Smooth muscle cell (in vitro differentiated cells): Measurements from ENCODE around the gene CARD11. TPM values are rescaled to one million over a fixed set of nuclear protein-coding genes. Genes with fewer than 3 reads are reported as not detected.

Experiments used
- DNase-seq: peaks from one replicate; lab custom pipeline; 2025; ENCODE audit not compliant: unreplicated experiment; lab: John Stamatoyannopoulos, UW
- H2AFZ ChIP-seq: fragments of 200-600 bp; sonication (generic); 2 replicates; pipeline ENCODE4 v1.6.0; 2016; ENCODE audit warnings: antibody characterized with exemption, low read depth, mild to moderate bottlenecking
- H3F3A ChIP-seq: fragments of 200-600 bp; sonication (generic); 2 replicates; pipeline ENCODE4 v1.6.0; 2017; ENCODE audit warnings: antibody characterized with exemption, low read depth
- H3K27ac ChIP-seq: fragments of 200-600 bp; sonication (generic); 2 replicates; pipeline ENCODE4 v1.5.1; 2016; ENCODE audit warnings: low read depth, mild to moderate bottlenecking
- H3K27me3 ChIP-seq: fragments of 200-600 bp; sonication (generic); 2 replicates; pipeline ENCODE4 v1.6.1; 2016; ENCODE audit warnings: low read depth, mild to moderate bottlenecking
- H3K36me3 ChIP-seq: fragments of 200-600 bp; sonication (generic); 2 replicates; pipeline ENCODE4 v1.5.1; 2016; ENCODE audit warnings: low read depth
- H3K4me1 ChIP-seq: fragments of 200-600 bp; sonication (generic); 2 replicates; pipeline ENCODE4 v1.5.1; 2016; ENCODE audit warnings: low read depth
- H3K4me2 ChIP-seq: fragments of 200-600 bp; sonication (generic); 2 replicates; pipeline ENCODE4 v1.6.0; 2016; ENCODE audit warnings: mild to moderate bottlenecking
- H3K4me3 ChIP-seq: fragments of 200-600 bp; sonication (generic); 2 replicates; pipeline ENCODE4 v1.5.1; 2016; ENCODE audit warnings: mild to moderate bottlenecking
- H3K79me2 ChIP-seq: fragments of 200-600 bp; sonication (generic); 2 replicates; pipeline ENCODE4 v1.6.0; 2016; ENCODE audit warnings: low read depth, mild to moderate bottlenecking
- H3K9ac ChIP-seq: fragments of 200-600 bp; sonication (generic); 2 replicates; pipeline ENCODE4 v1.6.0; 2016; ENCODE audit warnings: low read depth
- H3K9me3 ChIP-seq: fragments of 200-600 bp; sonication (generic); replicated peaks from 2 replicates; pipeline ENCODE4 v1.5.1; 2016; ENCODE audit warnings: low read depth
- H4K20me1 ChIP-seq: fragments of 200-600 bp; sonication (generic); 2 replicates; pipeline ENCODE4 v1.6.0; 2016; ENCODE audit warnings: low read depth
- CTCF ChIP-seq: fragments of 200-600 bp; sonication (generic); IDR thresholded peaks from 2 replicates; pipeline ENCODE4 v1.5.1; 2017; ENCODE audit warnings: borderline replicate concordance, mild to moderate bottlenecking, antibody characterized with exemption; ENCODE audit not compliant: insufficient read depth, poor library complexity, severe bottlenecking
- WGBS: methylation state at CpG from one replicate; pipeline ENCODE4 v1.1.7; 2016; ENCODE audit warnings: low lambda C conversion rate; 5-methylcytosine and 5-hydroxymethylcytosine counted together
- polyA plus RNA-seq: library from polyadenylated mRNA; unstranded; fragments of >200 nt; fragmentation: Nextera tagmentation; extraction: Ambion mirVana; gene quantifications from 2 replicates; pipeline ENCODE4 v1.2.1, GENCODE V29; 2016
- total RNA-seq: library from RNA; depleted of rRNA; stranded (reverse); fragments of >200 nt; gene quantifications from 2 replicates; pipeline ENCODE4 v1.2.3, GENCODE V29; 2014

The CARD11 gene
- total and polyA plus RNA-seq, 2 experiments from 2014 or later: 1.3 to 2.4 TPM

- Histone ChIP-seq H3K9me3 (no peaks in the 10 kb centered on the region), H3F3A (no peaks in the 10 kb centered on the region), H3K9ac (no peak overlapping the region), H3K4me1 (peaks cover 6% of the 10 kb centered on the region), H3K4me2 (no peak overlapping the region), H3K27ac (no peak overlapping the region), H2AFZ (no peak overlapping the region), H3K36me3 (no peaks in the 10 kb centered on the region), H4K20me1 (no peaks in the 10 kb centered on the region), H3K79me2 (no peaks in the 10 kb centered on the region), H3K27me3 (no peaks in the 10 kb centered on the region), H3K4me3 (no peak overlapping the region)
- DNase-seq: no peak
- WGBS: 95% methylated on average over 4 of the region's 4 CpGs
- no peak for TF ChIP-seq CTCF
Observed at GRCh38 chr7:2920041-2920440, 123.6 kb downstream of the CARD11 start.

- peaks cover 6% of the 10 kb centered on the region for H3K4me1 ChIP-seq
- H3K79me2 ChIP-seq: no peaks in the 10 kb centered on the region
- H4K20me1 ChIP-seq: no peaks in the 10 kb centered on the region
- H3F3A ChIP-seq: no peaks in the 10 kb centered on the region
- 98% methylated on average over 17 of the region's 19 CpGs for WGBS
- no peak overlapping the region for H3K4me3 ChIP-seq
- no peaks in the 10 kb centered on the region for H3K36me3 ChIP-seq
- no peak for TF ChIP-seq CTCF
- no peak overlapping the region for H2AFZ ChIP-seq
- DNase-seq: no peak
- H3K27ac ChIP-seq: no peak overlapping the region
- no peak overlapping the region for H3K9ac ChIP-seq
- H3K4me2 ChIP-seq: no peak overlapping the region
- H3K27me3 ChIP-seq: no peaks in the 10 kb centered on the region
- no peaks in the 10 kb centered on the region for H3K9me3 ChIP-seq
Observed at GRCh38 chr7:2919256-2919655, 124.4 kb downstream of the CARD11 start.

DNA sequence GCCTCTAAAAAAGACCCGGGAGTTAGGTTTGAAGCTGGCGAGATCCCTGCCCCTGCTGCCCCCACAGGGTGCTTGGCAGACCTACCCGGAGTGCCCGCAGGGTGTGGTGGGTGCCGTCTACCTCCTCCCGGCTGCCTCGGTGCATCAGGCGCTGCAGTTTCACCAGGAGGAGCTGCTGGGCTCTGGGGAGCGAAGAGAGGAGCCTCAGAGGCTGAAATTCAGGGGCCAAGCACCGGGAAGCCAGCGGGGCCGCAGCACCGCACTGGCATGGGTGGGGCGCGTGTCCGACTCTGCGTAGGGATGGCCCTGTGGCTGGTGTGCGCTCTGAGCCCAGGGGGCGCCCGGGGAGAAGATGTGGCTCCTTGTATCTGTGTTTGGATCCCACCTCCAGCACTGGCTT, 125.3 kb downstream of the CARD11 start:
- Histone ChIP-seq H3K27ac (no peak overlapping the region), H3K9ac (no peak overlapping the region), H3K4me2 (no peak overlapping the region), H4K20me1 (no peaks in the 10 kb centered on the region), H2AFZ (no peak overlapping the region), H3K79me2 (no peaks in the 10 kb centered on the region), H3K4me1 (peaks cover 6% of the 10 kb centered on the region), H3K4me3 (no peak overlapping the region), H3K36me3 (no peaks in the 10 kb centered on the region), H3K27me3 (no peaks in the 10 kb centered on the region), H3K9me3 (no peaks in the 10 kb centered on the region), H3F3A (no peaks in the 10 kb centered on the region)
- TF ChIP-seq CTCF: no peak
- DNase-seq: no peak
- 91% methylated on average over 19 of the region's 20 CpGs for WGBS

- no peak overlapping the region for H3K27ac ChIP-seq
- no peak overlapping the region for H3K4me2 ChIP-seq
- no peak overlapping the region for H3K4me3 ChIP-seq
- no peak overlapping the region for H3K9ac ChIP-seq
- no peak for TF ChIP-seq CTCF
- WGBS: 97% methylated on average over 16 of the region's 16 CpGs
- H3K79me2 ChIP-seq: no peaks in the 10 kb centered on the region
- H3K36me3 ChIP-seq: no peaks in the 10 kb centered on the region
- no peaks in the 10 kb centered on the region for H4K20me1 ChIP-seq
- H3K27me3 ChIP-seq: no peaks in the 10 kb centered on the region
- no peaks in the 10 kb centered on the region for H3F3A ChIP-seq
- H3K4me1 ChIP-seq: no peaks in the 10 kb centered on the region
- no peak overlapping the region for H2AFZ ChIP-seq
- DNase-seq: no peak
- H3K9me3 ChIP-seq: no peaks in the 10 kb centered on the region
Observed at GRCh38 chr7:2915023-2915422, 128.6 kb downstream of the CARD11 start.
